Kidney epithelial cell (primary cell): Measurements from ENCODE around the gene PARP16. TPM values are rescaled to one million over a fixed set of nuclear protein-coding genes. Genes with fewer than 3 reads are reported as not detected.

Source experiments
- DNase-seq: peaks from one replicate; pipeline ENCODE4 v3.0.0-alpha.2; 2010; ENCODE audit warnings: low read depth
- H3K27me3 ChIP-seq: 2 replicates; pipeline ENCODE4 v1.6.0; 2011; ENCODE audit warnings: low read length; ENCODE audit not compliant: control insufficient read depth, insufficient read depth
- H3K36me3 ChIP-seq: 2 replicates; pipeline ENCODE4 v1.5.1; 2011; ENCODE audit warnings: low read length; ENCODE audit not compliant: control insufficient read depth, insufficient read depth
- H3K4me3 ChIP-seq: 2 replicates; pipeline ENCODE4 v1.5.1; 2011; ENCODE audit warnings: low read depth, mild to moderate bottlenecking, control low read depth, low read length
- total RNA-seq: library from RNA; depleted of rRNA; stranded (reverse); fragments of >200 nt; gene quantifications from 2 replicates; pipeline ENCODE4 v1.2.3, GENCODE V29; 2015
- TF ChIP-seq, protein P1 (sequence below): IDR thresholded peaks from 2 replicates; pipeline ENCODE4 v1.5.1; 2011; ENCODE audit warnings: mild to moderate bottlenecking, moderate library complexity, low read length, control low read depth, inconsistent platforms; ENCODE audit not compliant: insufficient read depth, poor library complexity, severe bottlenecking

PARP16 gene
- total RNA-seq, 1 donor from 2014 or later = 11.8 TPM

DNA sequence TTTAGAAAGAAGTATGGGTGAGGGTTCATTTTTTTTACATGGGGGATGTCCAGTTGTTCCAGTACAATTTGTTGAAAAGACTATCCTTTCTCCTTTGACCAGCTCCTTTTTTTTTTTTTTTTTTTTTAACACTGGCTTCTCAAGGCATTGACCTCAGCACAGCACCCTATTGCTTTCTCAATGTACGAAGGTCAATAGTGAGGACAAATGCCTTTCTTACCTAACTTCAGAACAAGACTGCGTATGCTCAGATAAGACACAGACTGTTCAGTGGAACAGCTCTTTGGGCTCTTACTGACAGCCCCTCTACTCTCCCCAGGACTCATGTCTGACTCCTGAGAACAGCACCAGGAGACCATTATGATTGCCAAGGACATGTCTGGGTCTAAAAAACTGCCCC lies 65.0 kb downstream of the PARP16 start:
- Histone ChIP-seq H3K36me3 (no peaks in the 10 kb centered on the region), H3K4me3 (no peak overlapping the region), H3K27me3 (no peaks in the 10 kb centered on the region)
- no peak for DNase-seq
- TF ChIP-seq, protein P1, sequence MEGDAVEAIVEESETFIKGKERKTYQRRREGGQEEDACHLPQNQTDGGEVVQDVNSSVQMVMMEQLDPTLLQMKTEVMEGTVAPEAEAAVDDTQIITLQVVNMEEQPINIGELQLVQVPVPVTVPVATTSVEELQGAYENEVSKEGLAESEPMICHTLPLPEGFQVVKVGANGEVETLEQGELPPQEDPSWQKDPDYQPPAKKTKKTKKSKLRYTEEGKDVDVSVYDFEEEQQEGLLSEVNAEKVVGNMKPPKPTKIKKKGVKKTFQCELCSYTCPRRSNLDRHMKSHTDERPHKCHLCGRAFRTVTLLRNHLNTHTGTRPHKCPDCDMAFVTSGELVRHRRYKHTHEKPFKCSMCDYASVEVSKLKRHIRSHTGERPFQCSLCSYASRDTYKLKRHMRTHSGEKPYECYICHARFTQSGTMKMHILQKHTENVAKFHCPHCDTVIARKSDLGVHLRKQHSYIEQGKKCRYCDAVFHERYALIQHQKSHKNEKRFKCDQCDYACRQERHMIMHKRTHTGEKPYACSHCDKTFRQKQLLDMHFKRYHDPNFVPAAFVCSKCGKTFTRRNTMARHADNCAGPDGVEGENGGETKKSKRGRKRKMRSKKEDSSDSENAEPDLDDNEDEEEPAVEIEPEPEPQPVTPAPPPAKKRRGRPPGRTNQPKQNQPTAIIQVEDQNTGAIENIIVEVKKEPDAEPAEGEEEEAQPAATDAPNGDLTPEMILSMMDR = no peak

DNA sequence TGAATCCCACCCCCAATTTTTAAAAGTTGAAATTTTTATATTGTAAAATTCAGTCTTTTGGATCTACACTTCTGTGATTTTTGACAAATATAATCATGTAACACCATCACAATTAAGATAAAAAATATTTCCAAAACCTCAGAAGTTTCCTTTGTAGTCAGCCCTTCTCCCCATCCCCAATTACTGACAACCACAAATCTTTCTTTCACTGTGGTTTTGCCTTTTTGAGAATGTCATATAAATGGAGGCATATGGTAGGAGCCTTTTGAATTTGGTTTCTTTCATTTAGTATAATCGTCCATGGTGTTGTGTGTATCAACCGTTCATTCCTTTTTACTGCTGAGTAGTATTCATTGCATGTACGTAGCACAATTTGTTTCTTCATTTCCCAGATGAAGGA lies 67.5 kb downstream of the PARP16 start:
- no peaks in the 10 kb centered on the region for H3K36me3 ChIP-seq
- H3K27me3 ChIP-seq = no peaks in the 10 kb centered on the region
- no peak for DNase-seq
- TF ChIP-seq, protein P1 = no peak
- no peak overlapping the region for H3K4me3 ChIP-seq

DNA sequence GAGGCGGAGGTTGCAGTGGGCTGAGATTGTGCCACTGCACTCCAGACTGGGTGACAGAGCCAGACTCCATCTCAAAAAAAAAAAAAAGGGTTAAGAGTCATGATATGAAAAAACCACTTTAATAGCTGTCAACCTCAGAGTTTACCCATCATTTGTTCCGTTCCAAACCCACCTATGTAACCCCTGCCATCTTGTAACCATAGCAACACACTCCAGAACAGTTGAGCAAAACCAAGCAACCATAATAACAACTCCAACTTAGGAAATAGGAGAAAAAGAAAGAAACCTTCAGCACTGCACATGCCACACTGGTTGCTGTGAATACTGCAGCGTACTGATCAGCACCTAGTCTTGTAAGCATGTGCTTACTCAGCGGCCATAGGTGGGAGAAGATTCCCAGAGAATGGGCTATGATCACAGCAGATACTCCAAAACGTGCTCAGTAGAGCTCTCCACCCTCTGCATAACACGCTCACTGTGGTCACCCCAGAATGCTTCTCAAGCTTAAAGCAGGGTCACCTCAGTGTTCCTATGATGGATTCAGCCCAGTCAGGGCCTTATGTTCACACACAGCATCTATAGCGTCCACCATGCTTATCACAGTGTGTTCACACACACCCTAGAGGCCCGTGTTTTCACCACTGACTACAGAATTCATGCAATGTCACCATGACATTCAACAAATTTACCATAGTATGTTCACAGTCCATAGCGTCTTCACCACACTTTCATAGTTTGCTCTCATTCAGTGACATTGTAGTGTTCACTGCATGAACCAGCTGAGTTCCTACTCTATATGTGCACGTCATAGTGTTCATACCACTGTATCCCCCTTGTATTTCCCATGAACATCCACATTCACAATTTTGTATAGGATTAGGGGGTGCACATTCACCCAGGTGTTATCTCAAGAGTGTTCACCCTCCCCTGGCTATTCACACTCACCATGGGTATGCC lies 68.9 kb downstream of the PARP16 start:
- no peak for DNase-seq
- Histone ChIP-seq H3K4me3 (no peak overlapping the region), H3K36me3 (no peaks in the 10 kb centered on the region), H3K27me3 (no peaks in the 10 kb centered on the region)
- TF ChIP-seq, protein P1 = no peak

DNA sequence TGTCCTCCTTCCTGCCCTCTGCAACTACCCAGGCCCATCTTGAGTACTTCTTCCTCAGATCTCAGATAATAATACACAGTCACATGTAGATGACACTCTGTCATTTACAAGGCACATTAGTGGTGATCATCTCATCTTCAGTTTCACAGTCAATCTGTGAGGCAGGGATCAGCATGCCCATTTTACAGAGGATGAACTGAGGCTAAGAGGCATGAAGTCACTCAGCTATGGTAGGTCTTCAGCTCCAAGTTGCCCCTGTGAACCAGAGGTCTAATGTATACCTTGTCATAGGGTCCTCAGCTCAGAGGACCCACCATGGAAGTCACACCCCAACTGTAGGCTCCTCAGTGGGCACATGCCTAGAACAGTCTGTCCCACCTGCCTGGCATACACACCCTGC lies 71.2 kb downstream of the PARP16 start:
- no peaks in the 10 kb centered on the region for H3K27me3 ChIP-seq
- TF ChIP-seq, protein P1 = no peak
- no peaks in the 10 kb centered on the region for H3K36me3 ChIP-seq
- H3K4me3 ChIP-seq = no peak overlapping the region
- DNase-seq = no peak

DNA sequence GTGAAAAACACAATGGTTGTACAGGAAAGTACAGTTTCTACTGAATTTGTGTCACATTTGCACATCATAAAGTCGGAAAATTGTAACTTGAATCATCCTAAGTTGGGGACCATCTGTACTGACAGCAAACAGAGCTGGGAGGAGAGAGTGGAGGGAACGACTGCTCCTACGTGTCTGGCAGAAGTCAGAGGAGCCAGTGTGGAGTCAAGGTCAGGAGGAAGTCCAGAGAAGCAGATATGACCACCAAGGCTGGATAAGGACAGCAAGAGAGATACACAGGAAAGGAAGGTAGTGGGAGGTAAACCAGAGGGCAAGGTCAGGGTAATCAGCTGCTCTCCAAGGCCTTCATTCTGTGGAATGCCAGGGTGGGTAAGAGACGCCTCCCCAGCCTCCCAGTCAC lies 72.7 kb downstream of the PARP16 start:
- TF ChIP-seq, protein P1 = no peak
- DNase-seq = no peak
- Histone ChIP-seq H3K36me3 (no peaks in the 10 kb centered on the region), H3K27me3 (no peaks in the 10 kb centered on the region), H3K4me3 (no peak overlapping the region)
